Central memory CD4-positive, alpha-beta T cell (primary cell): ENCODE data around the gene SNRPD3.
"Not testable (repeated sequence)": the region's sequence is repeated elsewhere in the genome, so short reads cannot be mapped to it uniquely, and the experiment has no call there.

ENCODE experiments used
- DNase-seq: peaks from one replicate; pipeline ENCODE4 v3.0.0; 2022

Gene SNRPD3

GRCh38 chr22:24535348-24535747, 20.5 kb upstream of the SNRPD3 start:
- DNase-seq, result no peak

- DNase-seq, result no peak
Measured at GRCh38 chr22:24536089-24536488, 19.7 kb upstream of the SNRPD3 start.

GRCh38 chr22:24540470-24540869, 15.3 kb upstream of the SNRPD3 start:
- no peak for DNase-seq

GRCh38 chr22:24541681-24542515, 13.9 kb upstream of the SNRPD3 start:
- DNase-seq, result no peak

GRCh38 chr22:24542641-24543040, 13.2 kb upstream of the SNRPD3 start:
- no peak for DNase-seq

- no peak for DNase-seq
Measured at GRCh38 chr22:24543185-24543601, 12.6 kb upstream of the SNRPD3 start.

- no peak for DNase-seq
Measured at GRCh38 chr22:24543679-24544243, 12.0 kb upstream of the SNRPD3 start.

GRCh38 chr22:24548812-24549211, 7.0 kb upstream of the SNRPD3 start:
- no peak for DNase-seq

GRCh38 chr22:24550028-24550901, 5.5 kb upstream of the SNRPD3 start:
- no peak for DNase-seq

GRCh38 chr22:24550902-24551435, 4.8 kb upstream of the SNRPD3 start:
- no peak for DNase-seq

- DNase-seq, result not testable (repeated sequence)
Measured at GRCh38 chr22:24552503-24553286, 3.1 kb upstream of the SNRPD3 start.

- DNase-seq, result no peak
Measured at GRCh38 chr22:24553597-24554312, 2.0 kb upstream of the SNRPD3 start.

- no peak for DNase-seq
Measured at GRCh38 chr22:24554313-24555164, 1.3 kb upstream of the SNRPD3 start, which contains the start of gene GUCD1. Gene GUCD1 (minus strand): TSS chr22:24555138. CDS start chr22:24554991, 147 bp downstream.

- DNase-seq, result no peak
Measured at GRCh38 chr22:24559471-24559870, 3.7 kb downstream of the SNRPD3 start.

- no peak for DNase-seq
Measured at GRCh38 chr22:24563246-24563645, 7.4 kb downstream of the SNRPD3 start.

GRCh38 chr22:24564376-24565058, 8.7 kb downstream of the SNRPD3 start:
- no peak for DNase-seq

GRCh38 chr22:24565077-24565476, 9.3 kb downstream of the SNRPD3 start:
- DNase-seq, result no peak

- DNase-seq, result no peak
Measured at GRCh38 chr22:24566899-24567511, 11.2 kb downstream of the SNRPD3 start.

GRCh38 chr22:24567668-24568067, 11.9 kb downstream of the SNRPD3 start:
- DNase-seq, result no peak
